Activated naive CD4-positive, alpha-beta T cell (primary cell): ENCODE results near the gene ZNF117.
"Not testable (repeated sequence)": the region's sequence is repeated elsewhere in the genome, so short reads cannot be mapped to it uniquely, and the experiment has no call there.

Source experiments
- DNase-seq, 4 experiments: peaks; one replicate each; lab custom pipeline; 2025; lab: John Stamatoyannopoulos, UW

ZNF117 gene

GRCh38 chr7:64990936-64991335 is at the start of gene ZNF117:
TSS of gene ZNF117 (minus strand) at chr7:64991036.
- DNase-seq = no peak

GRCh38 chr7:65038767-65039166 is 47.9 kb upstream of the ZNF117 start:
- peak in 3 of 4 experiments; percentile 6 to 15 (median 12) for DNase-seq

- peak; percentile 78 to 96 (median 87) for DNase-seq
These were observed 47.2 kb upstream of the ZNF117 start for GRCh38 chr7:65037740-65038688.

- not testable (repeated sequence) for DNase-seq
These were observed 45.7 kb upstream of the ZNF117 start for GRCh38 chr7:65036526-65036925.

GRCh38 chr7:65035469-65035868 is 44.6 kb upstream of the ZNF117 start:
- not testable (repeated sequence) for DNase-seq

GRCh38 chr7:65034120-65034782 is 43.4 kb upstream of the ZNF117 start:
- DNase-seq = not testable (repeated sequence)

GRCh38 chr7:65033391-65033790 is 42.6 kb upstream of the ZNF117 start:
- DNase-seq = not testable (repeated sequence)

- DNase-seq = not testable (repeated sequence)
These were observed 34.2 kb upstream of the ZNF117 start for GRCh38 chr7:65025023-65025422.

GRCh38 chr7:65020978-65021377 is 30.1 kb upstream of the ZNF117 start:
- DNase-seq = not testable (repeated sequence)

- not testable (repeated sequence) for DNase-seq
These were observed 19.0 kb upstream of the ZNF117 start for GRCh38 chr7:65009881-65010280.

GRCh38 chr7:65009394-65009793 is 18.6 kb upstream of the ZNF117 start:
- DNase-seq = not testable (repeated sequence)

GRCh38 chr7:65007036-65007435 is 16.2 kb upstream of the ZNF117 start:
- DNase-seq = not testable (repeated sequence)

GRCh38 chr7:65006094-65006992 is 15.5 kb upstream of the ZNF117 start, which contains the start of gene ERV3-1:
TSS of gene ERV3-1 (minus strand) at chr7:65006687. CDS start at chr7:64993026, 13,661 bp downstream.
- peak; percentile 57 to 85 (median 71) for DNase-seq

GRCh38 chr7:65004575-65004974 is 13.7 kb upstream of the ZNF117 start:
- DNase-seq = no peak

- no peak for DNase-seq
These were observed 12.2 kb upstream of the ZNF117 start for GRCh38 chr7:65002972-65003585.

- DNase-seq = no peak
These were observed 10.5 kb upstream of the ZNF117 start for GRCh38 chr7:65001291-65001814.

GRCh38 chr7:64999165-65000004 is 8.5 kb upstream of the ZNF117 start:
- DNase-seq = no peak

- DNase-seq = no peak
These were observed 8.0 kb upstream of the ZNF117 start for GRCh38 chr7:64998865-64999164.

- no peak for DNase-seq
These were observed 7.1 kb upstream of the ZNF117 start for GRCh38 chr7:64997927-64998391.
